Caki2 (cell line): ENCODE results near the gene VSTM1. TPM values are rescaled to one million over a fixed set of nuclear protein-coding genes. Genes with fewer than 3 reads are reported as not detected.

Source experiments
- DNase-seq: peaks from one replicate; pipeline ENCODE4 v3.0.0-alpha.2; 2015; ENCODE audit warnings: low read depth
- in situ Hi-C: cut with HindIII; loops from 2 replicates; pipeline ENCODE4 v1.10.0; 2016; ENCODE audit warnings: low sequenced_read_pairs, low pct_unique_long_range_greater_than_20kb, mixed read lengths
- total RNA-seq: library from RNA; depleted of rRNA; stranded (reverse); fragments of >200 nt; shearing (Covaris generic); gene quantifications from 2 replicates; pipeline ENCODE4 v1.2.3, GENCODE V29; 2014; ENCODE audit warnings: low replicate concordance

VSTM1 gene
- total RNA-seq, 1 experiment from 2014 or later, result 6.0 TPM

DNA sequence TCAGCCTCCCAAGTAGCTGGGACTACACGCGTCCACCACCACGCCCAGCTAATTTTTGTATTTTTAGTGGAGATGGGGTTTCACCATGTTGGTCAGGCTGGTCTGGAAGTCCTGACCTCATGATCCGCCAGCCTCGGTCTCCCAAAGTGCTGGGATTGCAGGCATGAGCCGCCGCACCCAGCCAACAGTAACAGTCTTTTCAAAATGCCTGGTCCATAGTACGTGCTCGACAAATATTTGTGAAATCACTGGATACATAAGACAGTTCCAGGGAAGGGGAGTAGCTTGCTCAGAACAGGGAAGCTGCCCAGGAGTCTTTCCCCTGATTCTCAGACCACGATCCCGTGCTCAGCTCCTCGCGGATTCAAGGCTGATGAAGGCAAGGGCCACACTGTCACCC lies 41.8 kb downstream of the VSTM1 start:
- DNase-seq, result peak; percentile 12
- in situ Hi-C loops, result no loop called here

DNA sequence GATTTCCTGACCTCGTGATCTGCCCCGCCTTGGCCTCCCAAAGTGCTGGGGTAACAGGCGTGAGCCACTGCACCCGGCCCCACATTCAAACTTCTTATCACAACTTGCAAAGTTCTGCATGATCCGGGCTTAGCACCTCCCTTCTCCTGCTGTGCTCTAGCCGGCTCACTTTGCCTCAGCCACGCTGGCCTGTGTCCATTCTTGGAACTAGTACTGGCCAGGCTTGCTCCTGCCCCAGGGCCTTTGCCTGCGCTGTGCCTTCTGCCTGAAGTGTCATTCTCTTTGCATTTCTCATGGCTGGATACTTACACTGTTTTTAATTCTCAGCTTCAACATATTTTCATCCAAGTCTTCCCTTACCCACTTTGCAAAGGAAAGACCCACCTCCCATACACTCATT lies 42.3 kb downstream of the VSTM1 start:
- in situ Hi-C loops, result no loop called here

DNA sequence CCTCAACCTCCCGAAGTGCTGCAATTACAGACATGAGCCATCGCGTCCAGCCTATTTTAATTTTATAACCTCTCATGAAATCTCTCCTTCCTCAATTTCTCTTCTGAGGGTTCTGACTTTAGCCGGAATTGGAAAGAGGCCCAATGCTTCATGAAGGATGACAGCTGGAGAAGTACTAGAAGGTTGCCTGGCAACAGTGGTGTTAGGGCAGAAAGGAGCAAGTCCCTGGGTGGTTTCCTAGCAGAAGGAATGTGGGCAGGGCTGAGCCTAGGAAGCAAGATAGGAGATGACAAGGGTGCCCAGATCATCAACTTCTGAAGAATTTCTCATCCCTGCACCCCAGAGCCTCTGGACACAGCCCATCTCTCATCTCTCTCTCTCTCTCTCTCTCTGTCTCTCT lies 46.4 kb downstream of the VSTM1 start:
- DNase-seq, result peak; percentile 29

More for the DNA sequence above, 42.3 kb downstream of the VSTM1 start:
- DNase-seq, result no peak

GRCh38 chr19:54014920-54015560 lies 48.7 kb downstream of the VSTM1 start:
- no peak for DNase-seq
- in situ Hi-C loops, result no loop called here

More for the DNA sequence above, 46.4 kb downstream of the VSTM1 start:
- in situ Hi-C loops, result no loop called here

GRCh38 chr19:54013866-54014265 lies 49.8 kb downstream of the VSTM1 start:
- in situ Hi-C loops, result no loop called here
- DNase-seq, result no peak

DNA sequence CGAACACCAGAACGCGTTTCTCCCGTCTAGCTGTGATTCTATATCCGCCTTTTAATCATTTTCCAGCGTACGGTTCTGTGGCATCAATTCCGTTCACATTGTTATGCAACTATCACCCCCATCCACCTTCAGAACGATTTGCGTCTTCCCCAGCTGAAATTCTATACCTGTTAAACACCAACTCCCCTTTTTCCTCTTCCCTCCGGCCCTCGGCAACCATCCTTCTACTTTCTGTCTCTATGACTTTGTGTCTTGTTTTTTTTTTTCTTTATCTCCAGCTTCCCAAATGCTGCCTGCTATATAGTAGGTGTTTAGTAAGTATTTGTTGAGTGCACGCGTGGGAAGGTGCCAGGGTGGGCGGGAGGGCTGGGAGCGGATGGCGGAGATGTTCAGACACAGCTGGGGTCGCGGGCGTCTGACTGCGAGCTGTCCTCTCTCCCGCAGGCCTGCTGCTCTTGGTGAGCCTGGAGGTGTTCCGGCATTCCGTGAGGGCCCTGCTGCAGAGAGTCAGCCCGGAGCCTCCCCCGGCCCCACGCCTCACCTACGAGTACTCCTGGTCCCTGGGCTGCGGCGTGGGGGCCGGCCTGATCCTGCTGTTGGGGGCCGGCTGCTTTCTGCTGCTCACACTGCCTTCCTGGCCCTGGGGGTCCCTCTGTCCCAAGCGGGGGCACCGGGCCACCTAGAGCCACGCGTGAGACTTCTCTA lies 52.0 kb downstream of the VSTM1 start:
- DNase-seq, result no peak
- in situ Hi-C loops, result no loop called here

GRCh38 chr19:54010474-54010873 lies 53.2 kb downstream of the VSTM1 start:
- no peak for DNase-seq
- in situ Hi-C loops, result no loop called here

DNA sequence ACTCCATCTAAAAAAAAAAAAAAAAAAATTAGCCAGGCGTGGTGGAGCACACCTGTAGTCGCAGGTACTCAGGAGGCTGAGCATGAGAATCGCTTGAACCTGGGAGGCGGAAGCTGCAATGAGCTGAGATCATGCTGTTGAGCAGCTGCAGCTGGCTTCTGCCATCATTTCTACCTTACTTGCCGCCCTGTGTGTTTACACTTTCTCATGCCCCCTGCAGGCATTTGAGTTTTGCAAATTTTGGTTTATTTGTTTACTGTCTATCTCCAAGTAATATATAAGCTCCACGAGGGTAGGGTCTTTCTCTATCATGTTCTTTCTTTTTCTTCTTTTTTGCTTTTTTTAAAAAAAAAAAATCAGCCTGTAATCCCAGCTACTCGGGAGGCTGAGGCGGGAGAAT lies 54.3 kb downstream of the VSTM1 start:
- in situ Hi-C loops, result no loop called here
- DNase-seq, result no peak

- DNase-seq, result no peak
- in situ Hi-C loops, result no loop called here
These were observed 61.0 kb downstream of the VSTM1 start for GRCh38 chr19:54002495-54003315.

GRCh38 chr19:54001496-54001895 lies 62.2 kb downstream of the VSTM1 start:
- no peak for DNase-seq
- in situ Hi-C loops, result no loop called here

- DNase-seq, result no peak
- in situ Hi-C loops, result no loop called here
These were observed 64.0 kb downstream of the VSTM1 start for GRCh38 chr19:53999694-54000093.

- in situ Hi-C loops, result no loop called here
- no peak for DNase-seq
These were observed 65.5 kb downstream of the VSTM1 start for GRCh38 chr19:53998223-53998622.

DNA sequence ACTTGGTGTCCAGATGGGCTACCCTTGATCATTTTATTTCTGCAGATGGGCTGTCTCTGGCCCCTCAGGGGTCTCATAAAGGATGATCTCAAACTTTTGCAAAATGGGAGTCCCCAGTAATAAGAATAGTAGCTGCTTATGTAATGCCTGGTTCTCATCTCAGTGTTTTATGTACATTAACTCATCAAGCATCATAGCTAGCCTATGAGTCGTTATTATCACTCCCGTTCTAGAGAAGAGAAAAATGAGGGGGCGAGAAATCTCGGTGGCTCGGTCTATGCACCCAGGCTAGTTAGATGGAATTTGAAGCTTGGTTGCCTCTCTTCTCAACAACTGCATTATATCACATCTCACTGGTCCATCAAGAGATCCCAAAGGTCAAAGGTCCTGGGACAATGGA lies 68.9 kb downstream of the VSTM1 start:
- DNase-seq, result no peak
- in situ Hi-C loops, result no loop called here

GRCh38 chr19:53993448-53993847 lies 70.2 kb downstream of the VSTM1 start:
- no peak for DNase-seq
- in situ Hi-C loops, result no loop called here

- in situ Hi-C loops, result no loop called here
- no peak for DNase-seq
These were observed 70.9 kb downstream of the VSTM1 start for GRCh38 chr19:53992815-53993214.

GRCh38 chr19:53992211-53992610 lies 71.5 kb downstream of the VSTM1 start:
- in situ Hi-C loops, result no loop called here
- no peak for DNase-seq

DNA sequence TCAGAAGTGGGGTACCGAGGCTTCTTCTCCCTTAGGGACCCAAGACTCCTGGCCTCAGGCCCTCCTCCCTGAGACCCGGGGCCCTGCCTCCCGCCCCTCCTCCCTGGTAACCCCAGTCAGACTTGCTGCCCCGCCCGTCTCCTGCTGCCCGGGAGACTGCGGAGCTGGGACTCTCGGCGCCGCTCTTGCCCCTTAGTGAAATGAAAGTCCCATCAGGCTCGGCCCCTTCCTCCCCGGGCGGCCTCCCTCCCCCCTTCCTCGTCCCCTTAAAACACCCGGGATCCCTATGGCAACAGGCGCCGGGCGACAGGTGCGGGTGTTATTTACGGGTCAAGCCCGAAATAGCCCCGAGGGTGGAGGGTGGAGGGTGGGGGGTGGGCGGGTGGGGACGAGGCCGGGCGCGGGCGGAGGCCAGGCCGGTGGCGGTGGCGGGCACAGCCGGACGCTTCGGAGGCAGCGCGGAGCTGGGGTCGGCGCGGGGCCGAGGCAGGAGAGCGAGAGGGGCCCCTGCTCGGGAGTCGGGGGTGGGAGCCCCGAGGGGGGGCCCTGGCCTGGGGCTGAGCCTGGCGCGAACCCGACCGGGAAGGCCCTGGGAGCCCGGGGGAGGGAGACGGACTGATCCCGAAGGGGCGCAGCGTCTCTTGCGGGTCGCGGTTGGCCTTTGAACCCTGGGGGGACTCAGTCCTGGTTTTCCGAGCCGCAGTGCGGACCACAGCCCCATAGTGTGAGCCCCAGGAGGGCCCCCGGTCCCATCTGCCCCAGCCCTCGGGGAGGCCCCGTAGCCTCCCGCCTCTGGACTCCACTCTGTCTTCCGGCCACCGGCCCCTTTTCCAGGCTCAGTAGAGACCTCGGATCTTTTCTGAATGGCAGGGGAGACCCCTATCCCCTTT lies 72.2 kb downstream of the VSTM1 start, which contains the start of gene CACNG6:
TSS of gene CACNG6 (plus strand) at position 414 of the 890 bp plus-strand sequence. CDS start 1,241 bp downstream, outside the sequence.
- in situ Hi-C loops, result no loop called here
- no peak for DNase-seq
